HG03108 (cell line): ENCODE results near the gene KRTAP4-5.
"Not testable (repeated sequence)": the region's sequence is repeated elsewhere in the genome, so short reads cannot be mapped to it uniquely, and the experiment has no call there.

Source experiments
- ATAC-seq: cut with Tn5 transposase; IDR thresholded peaks from one replicate; pipeline ENCODE4 v1.9.1; 2021; ENCODE audit warnings: moderate library complexity; ENCODE audit not compliant: unreplicated experiment

Gene KRTAP4-5

GRCh38 chr17:41147531-41148204, 2.0 kb downstream of the KRTAP4-5 start:
- ATAC-seq, result no peak

- no peak for ATAC-seq
These were observed 4.4 kb downstream of the KRTAP4-5 start for GRCh38 chr17:41145261-41145660.

GRCh38 chr17:41144846-41145245, 4.8 kb downstream of the KRTAP4-5 start:
- no peak for ATAC-seq

GRCh38 chr17:41141361-41141760, 8.3 kb downstream of the KRTAP4-5 start:
- ATAC-seq, result no peak

GRCh38 chr17:41140360-41141131, 9.1 kb downstream of the KRTAP4-5 start, which contains the start of gene KRTAP4-6:
Gene KRTAP4-6, minus strand, starts transcription at chr17:41140544. Its CDS starts 57 bp downstream, at chr17:41140487.
- no peak for ATAC-seq

- not testable (repeated sequence) for ATAC-seq
These were observed 9.8 kb downstream of the KRTAP4-5 start for GRCh38 chr17:41139865-41140264.

GRCh38 chr17:41133880-41134735, 15.5 kb downstream of the KRTAP4-5 start:
- ATAC-seq, result no peak

GRCh38 chr17:41131979-41132378, 17.6 kb downstream of the KRTAP4-5 start:
- no peak for ATAC-seq

- no peak for ATAC-seq
These were observed 22.3 kb downstream of the KRTAP4-5 start for GRCh38 chr17:41127371-41127770.

GRCh38 chr17:41126412-41126811, 23.2 kb downstream of the KRTAP4-5 start:
- ATAC-seq, result no peak

GRCh38 chr17:41125064-41125463, 24.6 kb downstream of the KRTAP4-5 start:
- no peak for ATAC-seq

- not testable (repeated sequence) for ATAC-seq
These were observed 25.6 kb downstream of the KRTAP4-5 start, which contains the start of gene KRTAP4-12 for GRCh38 chr17:41123991-41124371. Gene KRTAP4-12, minus strand, starts transcription at chr17:41124182. Its CDS starts 60 bp downstream, at chr17:41124122.

GRCh38 chr17:41123292-41123990, 26.2 kb downstream of the KRTAP4-5 start:
- not testable (repeated sequence) for ATAC-seq

- no peak for ATAC-seq
These were observed 27.9 kb downstream of the KRTAP4-5 start for GRCh38 chr17:41121742-41122141.

- not testable (repeated sequence) for ATAC-seq
These were observed 29.6 kb downstream of the KRTAP4-5 start for GRCh38 chr17:41119696-41120690.

- ATAC-seq, result no peak
These were observed 30.9 kb downstream of the KRTAP4-5 start for GRCh38 chr17:41118721-41119120.

- not testable (repeated sequence) for ATAC-seq
These were observed 31.7 kb downstream of the KRTAP4-5 start, which contains the start of gene KRTAP4-11 for GRCh38 chr17:41117846-41118386. Gene KRTAP4-11, minus strand, starts transcription at chr17:41118373. Its CDS starts 58 bp downstream, at chr17:41118315.

- no peak for ATAC-seq
These were observed 33.3 kb downstream of the KRTAP4-5 start for GRCh38 chr17:41116297-41116696.
